Upper lobe of right lung (tissue), 1 donor: ENCODE data around the gene LRRC17. TPM values are rescaled to one million over a fixed set of nuclear protein-coding genes. Genes with fewer than 3 reads are reported as not detected.
A peak's percentile ranks its signal among the peaks of the same experiment; 100 is the strongest.
"Not testable (repeated sequence)": the region's sequence is repeated elsewhere in the genome, so short reads cannot be mapped to it uniquely, and the experiment has no call there.

Source experiments
- ATAC-seq: fragments of 200-7000 bp; cut with Tn5 transposase; one replicate; pipeline ENCODE4 v1.9.1; 2020; ENCODE audit warnings: mild to moderate bottlenecking, moderate library complexity
- DNase-seq: peaks from one replicate; pipeline ENCODE4 v3.0.0-alpha.2; 2020
- H3K27ac ChIP-seq: fragments of 200-600 bp; one replicate; pipeline ENCODE4 v1.8.0; 2022
- H3K27me3 ChIP-seq: fragments of 200-600 bp; one replicate; pipeline ENCODE4 v1.8.0; 2022; ENCODE audit warnings: mild to moderate bottlenecking
- H3K36me3 ChIP-seq: fragments of 200-600 bp; one replicate; pipeline ENCODE4 v1.8.0; 2022
- H3K4me1 ChIP-seq: fragments of 200-600 bp; one replicate; pipeline ENCODE4 v1.8.0; 2022
- H3K4me3 ChIP-seq: fragments of 200-600 bp; one replicate; pipeline ENCODE4 v1.8.0; 2022; ENCODE audit warnings: mild to moderate bottlenecking
- H3K9me3 ChIP-seq: fragments of 200-600 bp; one replicate; pipeline ENCODE4 v1.8.0; 2022
- CTCF ChIP-seq: fragments of 200-600 bp; IDR thresholded peaks from one replicate; pipeline ENCODE4 v1.8.0; 2022; ENCODE audit warnings: antibody characterized with exemption
- intact Hi-C: fragments of 100-400 bp; cut with DNase I; formaldehyde crosslinking; loops from one replicate; pipeline ENCODE4 v1.11.0; 2022
- total RNA-seq: library from RNA; stranded (reverse); fragmentation: NEBNext Ultra II Directional; extraction: Animal tissue kit (Norgen Biotek cat#: 25700); gene quantifications from one replicate; pipeline ENCODE4 v1.2.1, GENCODE V29; 2021
- donor health status: DM: no; HTN: yes; CAD: no; lungs with severe emphysema.

Gene LRRC17
- total RNA-seq, 1 donor from 2014 or later: 0.58 TPM

GRCh38 chr7:102898532-102898859 lies 14.3 kb upstream of the LRRC17 start:
- intact Hi-C loops: no loop called here
- Histone ChIP-seq H3K27ac (no peak overlapping the region), H3K4me1 (peaks cover 6% of the 10 kb centered on the region)

GRCh38 chr7:102902052-102902451 lies 10.7 kb upstream of the LRRC17 start:
- H3K27me3 ChIP-seq, H3K9me3 ChIP-seq, DNase-seq, H3K4me1 ChIP-seq, H3K36me3 ChIP-seq, H3K4me3 ChIP-seq, H3K27ac ChIP-seq, ATAC-seq, intact Hi-C loops: not testable (repeated sequence)

More at GRCh38 chr7:102898532-102898859, 14.3 kb upstream of the LRRC17 start:
- no peaks in the 10 kb centered on the region for H3K36me3 ChIP-seq
- H3K9me3 ChIP-seq: no peaks in the 10 kb centered on the region
- DNase-seq (no peak), ATAC-seq (peak; percentile 61)
- no peak overlapping the region for H3K4me3 ChIP-seq
- TF ChIP-seq CTCF: no peak
- H3K27me3 ChIP-seq: no peaks in the 10 kb centered on the region

- H3K27ac ChIP-seq, H3K27me3 ChIP-seq, H3K4me1 ChIP-seq, H3K36me3 ChIP-seq, DNase-seq, ATAC-seq, H3K4me3 ChIP-seq, intact Hi-C loops, H3K9me3 ChIP-seq: not testable (repeated sequence)
Measured at GRCh38 chr7:102903576-102903975, 9.2 kb upstream of the LRRC17 start.

- DNase-seq (no peak), ATAC-seq (no peak)
- Histone ChIP-seq H3K4me3 (no peak overlapping the region), H3K36me3 (no peaks in the 10 kb centered on the region), H3K9me3 (no peaks in the 10 kb centered on the region), H3K27me3 (no peaks in the 10 kb centered on the region), H3K27ac (no peak overlapping the region), H3K4me1 (no peaks in the 10 kb centered on the region)
- no peak for TF ChIP-seq CTCF
- intact Hi-C loops: no loop called here
Measured at GRCh38 chr7:102908676-102909075, 4.1 kb upstream of the LRRC17 start.

GRCh38 chr7:102913826-102914225 lies 1.0 kb downstream of the LRRC17 start:
- no peaks in the 10 kb centered on the region for H3K36me3 ChIP-seq
- H3K9me3 ChIP-seq: no peaks in the 10 kb centered on the region
- H3K27ac ChIP-seq: no peak overlapping the region
- DNase-seq (no peak), ATAC-seq (no peak)
- intact Hi-C loops: no loop called here
- H3K4me1 ChIP-seq: no peaks in the 10 kb centered on the region
- H3K4me3 ChIP-seq: no peak overlapping the region
- TF ChIP-seq CTCF: no peak
- H3K27me3 ChIP-seq: no peaks in the 10 kb centered on the region

- ATAC-seq (peak; percentile 40), DNase-seq (no peak)
- H3K4me1 ChIP-seq: no peaks in the 10 kb centered on the region
- H3K27ac ChIP-seq: no peak overlapping the region
- H3K27me3 ChIP-seq: no peaks in the 10 kb centered on the region
- H3K9me3 ChIP-seq: no peaks in the 10 kb centered on the region
- TF ChIP-seq CTCF: no peak
- H3K36me3 ChIP-seq: no peaks in the 10 kb centered on the region
- intact Hi-C loops: no loop called here
- no peak overlapping the region for H3K4me3 ChIP-seq
Measured at GRCh38 chr7:102914585-102914984, 1.8 kb downstream of the LRRC17 start.

GRCh38 chr7:102916426-102916825 lies 3.6 kb downstream of the LRRC17 start:
- DNase-seq (no peak), ATAC-seq (no peak)
- no peaks in the 10 kb centered on the region for H3K27me3 ChIP-seq
- no peaks in the 10 kb centered on the region for H3K4me1 ChIP-seq
- no peak for TF ChIP-seq CTCF
- no peak overlapping the region for H3K27ac ChIP-seq
- H3K36me3 ChIP-seq: no peaks in the 10 kb centered on the region
- H3K4me3 ChIP-seq: no peak overlapping the region
- intact Hi-C loops: no loop called here
- H3K9me3 ChIP-seq: no peaks in the 10 kb centered on the region
